Lung (tissue), 12 donors: ENCODE results near the gene CCDC57. TPM values are rescaled to one million over a fixed set of nuclear protein-coding genes. Genes with fewer than 3 reads are reported as not detected.

Source experiments
- ATAC-seq: fragments of 200-7000 bp; cut with Tn5 transposase; one replicate; pipeline ENCODE4 v1.9.1; 2020; ENCODE audit warnings: moderate number of reproducible peaks; ENCODE audit not compliant: insufficient read depth, low FRiP score
- DNase-seq, 3 donors: peaks; one replicate each; pipeline ENCODE4 v3.0.0-alpha.2; 2013 to 2017
- H3K27ac ChIP-seq, 2 donors: one replicate each; pipeline ENCODE4 v1.5.1; 2013; ENCODE audit warnings: mild to moderate bottlenecking in 2 of 2, moderate library complexity in 2 of 2, control low read depth in 1 of 2, inconsistent platforms in 1 of 2, low read depth in 1 of 2, low read length in 1 of 2
- H3K27me3 ChIP-seq, 3 donors: one replicate each; pipeline ENCODE4 v1.5.1; 2013; ENCODE audit warnings: low read length in 2 of 3; ENCODE audit not compliant: control insufficient read depth in 3 of 3, insufficient read depth in 3 of 3
- H3K36me3 ChIP-seq, 4 donors: one replicate each; pipeline ENCODE4 v1.5.1; 2013; ENCODE audit warnings: low read length in 4 of 4, mild to moderate bottlenecking in 1 of 4, moderate library complexity in 1 of 4; ENCODE audit not compliant: control insufficient read depth in 4 of 4, insufficient read depth in 4 of 4
- H3K4me1 ChIP-seq, 5 donors: one replicate each; pipeline ENCODE4 v1.5.1; 2013; ENCODE audit warnings: low read length in 5 of 5, mild to moderate bottlenecking in 2 of 5, moderate library complexity in 1 of 5; ENCODE audit not compliant: control insufficient read depth in 5 of 5, insufficient read depth in 5 of 5
- H3K4me3 ChIP-seq: one replicate; pipeline ENCODE4 v1.5.1; 2013; ENCODE audit warnings: mild to moderate bottlenecking, control low read depth, moderate library complexity
- H3K9ac ChIP-seq, 2 donors: one replicate each; pipeline ENCODE4 v1.5.1; 2013; ENCODE audit warnings: low read length in 2 of 2, control low read depth in 1 of 2; ENCODE audit not compliant: insufficient read depth in 1 of 2
- H3K9me3 ChIP-seq, 4 donors: one replicate each; pipeline ENCODE4 v1.5.1; 2013; ENCODE audit warnings: low read length in 3 of 4, mild to moderate bottlenecking in 1 of 4, moderate library complexity in 1 of 4; ENCODE audit not compliant: control insufficient read depth in 4 of 4, insufficient read depth in 3 of 4
- WGBS, 2 donors: extraction: QIAGEN DNeasy Blood & Tissue Kit; methylation state at CpG; one replicate each; pipeline ENCODE4 v1.1.7; 2013; 5-methylcytosine and 5-hydroxymethylcytosine counted together
- polyA plus RNA-seq, 2 donors: library from polyadenylated mRNA; stranded (reverse); fragments of 200-250 nt; gene quantifications; one replicate each; pipeline ENCODE4 v1.2.1, GENCODE V29; 2013
- total RNA-seq, 2 donors: library from RNA; depleted of rRNA in 1 of 2; stranded (reverse); fragments of >200 nt in 1 of 2; gene quantifications; one replicate each; pipeline ENCODE4 v1.2.1, GENCODE V29; 2014 to 2021
- TF ChIP-seq, protein P1 (sequence below): IDR thresholded peaks from 2 replicates; pipeline ENCODE4 v1.5.1; 2012; ENCODE audit warnings: mild to moderate bottlenecking; ENCODE audit errors: control extremely low read depth, extremely low read depth
- donor health status: control.
- donor health status: control.
- donor health status: Bipolar disorder and iron deficiency.
- donor health status: healthy.
- donor health status: DM: yes; HTN: yes; CAD: no.

The CCDC57 gene
- total and polyA plus RNA-seq, 4 donors = 33.2 to 128 (median 74.9) TPM

DNA sequence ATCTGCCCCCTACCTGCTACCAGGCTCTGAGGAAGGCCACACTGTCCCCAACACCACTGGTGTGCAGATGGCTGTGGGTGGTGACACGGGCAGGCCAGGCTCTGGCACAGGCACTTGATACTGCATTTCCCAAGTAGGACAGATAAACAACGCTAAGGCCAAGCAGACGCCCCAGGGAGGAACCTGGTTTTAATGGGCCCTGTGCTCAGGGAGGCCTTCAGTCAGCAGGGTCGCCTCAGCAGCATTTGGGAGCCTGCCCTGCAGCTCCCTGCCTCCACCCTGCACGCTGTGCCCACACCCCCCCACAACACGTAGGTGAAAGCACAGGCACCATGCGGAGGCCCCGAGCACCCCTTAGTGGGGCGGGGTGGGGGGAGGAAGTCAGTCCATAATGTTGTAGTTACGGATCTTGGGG lies 111.3 kb downstream of the CCDC57 start:
- TF ChIP-seq, protein P1, sequence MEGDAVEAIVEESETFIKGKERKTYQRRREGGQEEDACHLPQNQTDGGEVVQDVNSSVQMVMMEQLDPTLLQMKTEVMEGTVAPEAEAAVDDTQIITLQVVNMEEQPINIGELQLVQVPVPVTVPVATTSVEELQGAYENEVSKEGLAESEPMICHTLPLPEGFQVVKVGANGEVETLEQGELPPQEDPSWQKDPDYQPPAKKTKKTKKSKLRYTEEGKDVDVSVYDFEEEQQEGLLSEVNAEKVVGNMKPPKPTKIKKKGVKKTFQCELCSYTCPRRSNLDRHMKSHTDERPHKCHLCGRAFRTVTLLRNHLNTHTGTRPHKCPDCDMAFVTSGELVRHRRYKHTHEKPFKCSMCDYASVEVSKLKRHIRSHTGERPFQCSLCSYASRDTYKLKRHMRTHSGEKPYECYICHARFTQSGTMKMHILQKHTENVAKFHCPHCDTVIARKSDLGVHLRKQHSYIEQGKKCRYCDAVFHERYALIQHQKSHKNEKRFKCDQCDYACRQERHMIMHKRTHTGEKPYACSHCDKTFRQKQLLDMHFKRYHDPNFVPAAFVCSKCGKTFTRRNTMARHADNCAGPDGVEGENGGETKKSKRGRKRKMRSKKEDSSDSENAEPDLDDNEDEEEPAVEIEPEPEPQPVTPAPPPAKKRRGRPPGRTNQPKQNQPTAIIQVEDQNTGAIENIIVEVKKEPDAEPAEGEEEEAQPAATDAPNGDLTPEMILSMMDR = no peak
- no peak for DNase-seq
- Histone ChIP-seq H3K36me3 (peaks cover 0 to 4% (median 0%) of the 10 kb centered on the region in 4 donors), H3K9me3 (no peaks in the 10 kb centered on the region), H3K9ac (no peak overlapping the region), H3K27me3 (no peaks in the 10 kb centered on the region), H3K4me1 (peaks cover 0 to 40% (median 28%) of the 10 kb centered on the region in 5 donors), H3K27ac (no peak overlapping the region), H3K4me3 (no peak overlapping the region)
- 79 to 81% methylated on average over 10 of the region's 10 CpGs for WGBS, 2 donors
- no peak for ATAC-seq

DNA sequence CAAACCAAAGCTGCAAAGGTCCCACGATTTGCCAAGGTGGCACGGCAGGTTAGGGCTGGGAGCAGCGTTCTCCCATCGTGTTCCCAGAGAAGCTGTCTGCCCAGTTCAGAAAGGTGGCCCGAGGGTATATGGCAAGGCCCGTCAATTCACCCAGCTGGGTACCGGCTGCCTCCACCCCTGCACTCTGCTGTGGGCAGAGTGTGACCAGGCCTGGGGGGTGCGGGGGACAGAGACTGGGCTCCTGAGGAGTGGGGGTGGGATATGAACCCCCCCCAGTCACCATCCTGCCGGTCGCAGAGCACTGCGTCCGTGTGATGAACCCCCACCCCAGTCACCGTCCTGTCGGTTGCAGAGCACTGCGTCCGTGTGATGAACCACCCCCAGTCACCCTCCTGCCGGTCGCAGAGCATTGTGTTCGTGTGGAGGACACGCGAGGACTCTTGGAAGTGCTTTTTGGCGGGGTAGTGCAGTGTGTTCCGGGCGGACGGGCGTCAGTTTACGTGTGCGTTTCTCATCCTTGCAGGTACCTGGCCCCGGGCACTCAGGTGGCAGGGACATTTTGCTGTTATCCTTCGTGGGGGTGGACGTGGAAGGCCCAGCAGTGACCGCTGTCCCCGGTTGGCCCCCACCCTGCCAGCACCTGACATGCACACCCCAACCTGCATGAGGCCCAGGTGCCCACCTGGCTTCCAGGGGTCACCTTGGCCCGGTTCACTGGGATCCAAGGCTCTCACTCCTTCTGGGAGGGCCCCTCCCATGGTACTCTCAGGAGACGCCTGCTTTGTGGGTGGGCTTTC lies 111.9 kb downstream of the CCDC57 start:
- Histone ChIP-seq H3K4me3 (no peak overlapping the region), H3K27me3 (no peaks in the 10 kb centered on the region), H3K9ac (no peak overlapping the region), H3K36me3 (peaks cover 0 to 7% (median 3%) of the 10 kb centered on the region in 4 donors), H3K4me1 (peaks cover 0 to 38% (median 22%) of the 10 kb centered on the region in 5 donors), H3K27ac (peak overlapping the region in 1 of 2 donors; percentile 2), H3K9me3 (no peaks in the 10 kb centered on the region)
- DNase-seq (no peak), ATAC-seq (no peak)
- TF ChIP-seq, protein P1 = no peak
- WGBS, 2 donors = 90 to 91% methylated on average over 35 of the region's 35 CpGs

DNA sequence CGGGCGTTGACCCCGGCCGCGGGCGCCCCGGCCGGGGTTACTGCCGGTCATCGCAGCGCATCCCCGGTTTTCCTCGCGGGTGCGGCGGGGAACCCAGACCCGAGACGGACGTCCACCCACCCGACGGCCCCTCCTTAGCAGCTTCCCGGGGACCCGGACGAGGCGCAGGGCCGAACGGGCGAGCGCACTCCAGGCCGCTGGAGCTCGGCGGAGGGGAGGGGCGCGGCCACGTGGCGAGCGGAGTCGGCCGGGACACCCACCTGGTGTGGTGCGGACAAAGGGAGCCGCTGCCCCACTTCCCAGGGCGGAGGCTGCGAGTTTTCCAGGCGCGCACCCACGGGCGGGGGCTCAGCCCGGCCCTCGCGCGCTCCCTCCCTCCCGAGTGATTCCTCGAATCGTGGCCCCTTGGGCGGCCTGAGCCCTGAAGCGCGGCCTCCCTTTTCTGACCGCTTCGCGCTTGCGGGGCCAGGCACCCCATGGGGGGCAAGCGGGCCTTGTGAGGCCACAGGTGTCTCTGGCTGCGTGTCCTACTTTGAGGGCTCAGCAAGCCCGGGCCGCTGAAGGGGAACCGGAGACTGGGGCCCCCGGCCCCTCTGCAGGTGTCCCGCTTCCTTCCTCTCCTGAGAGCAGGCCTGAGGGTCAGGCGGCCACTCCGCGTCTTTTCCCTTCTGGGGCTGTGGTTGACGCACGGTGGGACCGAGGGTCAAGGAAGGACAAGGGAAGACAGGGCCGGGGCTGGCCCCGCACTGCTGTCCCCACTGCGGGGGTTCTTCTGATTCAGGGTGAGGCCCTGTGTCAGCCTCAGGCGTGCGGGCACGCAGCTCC lies 113.5 kb downstream of the CCDC57 start:
- Histone ChIP-seq H3K9ac (no peak overlapping the region), H3K4me3 (peak overlapping the region; percentile 50), H3K27me3 (no peaks in the 10 kb centered on the region), H3K27ac (peak overlapping the region; percentile 88 to 95), H3K9me3 (no peaks in the 10 kb centered on the region), H3K4me1 (peaks cover 0 to 31% (median 16%) of the 10 kb centered on the region in 5 donors), H3K36me3 (peaks cover 0 to 15% (median 6%) of the 10 kb centered on the region in 4 donors)
- TF ChIP-seq, protein P1 = no peak
- 10 to 15% methylated on average over 64 to 80 of the region's 80 CpGs for WGBS, 2 donors
- peak in 1 of 3 donors; percentile 11 for DNase-seq
- ATAC-seq = peak; percentile 1
